Measurements from ENCODE around the gene CDH23. TPM values are rescaled to one million over a fixed set of nuclear protein-coding genes. Genes with fewer than 3 reads are reported as not detected.

The CDH23 gene
- total and polyA plus RNA-seq, 9 of the 15 experiments (the other 6 are each of a cell fraction or from before 2014, with no cell fraction given) = 0.18 to 1.2 (median 0.47) TPM

DNA sequence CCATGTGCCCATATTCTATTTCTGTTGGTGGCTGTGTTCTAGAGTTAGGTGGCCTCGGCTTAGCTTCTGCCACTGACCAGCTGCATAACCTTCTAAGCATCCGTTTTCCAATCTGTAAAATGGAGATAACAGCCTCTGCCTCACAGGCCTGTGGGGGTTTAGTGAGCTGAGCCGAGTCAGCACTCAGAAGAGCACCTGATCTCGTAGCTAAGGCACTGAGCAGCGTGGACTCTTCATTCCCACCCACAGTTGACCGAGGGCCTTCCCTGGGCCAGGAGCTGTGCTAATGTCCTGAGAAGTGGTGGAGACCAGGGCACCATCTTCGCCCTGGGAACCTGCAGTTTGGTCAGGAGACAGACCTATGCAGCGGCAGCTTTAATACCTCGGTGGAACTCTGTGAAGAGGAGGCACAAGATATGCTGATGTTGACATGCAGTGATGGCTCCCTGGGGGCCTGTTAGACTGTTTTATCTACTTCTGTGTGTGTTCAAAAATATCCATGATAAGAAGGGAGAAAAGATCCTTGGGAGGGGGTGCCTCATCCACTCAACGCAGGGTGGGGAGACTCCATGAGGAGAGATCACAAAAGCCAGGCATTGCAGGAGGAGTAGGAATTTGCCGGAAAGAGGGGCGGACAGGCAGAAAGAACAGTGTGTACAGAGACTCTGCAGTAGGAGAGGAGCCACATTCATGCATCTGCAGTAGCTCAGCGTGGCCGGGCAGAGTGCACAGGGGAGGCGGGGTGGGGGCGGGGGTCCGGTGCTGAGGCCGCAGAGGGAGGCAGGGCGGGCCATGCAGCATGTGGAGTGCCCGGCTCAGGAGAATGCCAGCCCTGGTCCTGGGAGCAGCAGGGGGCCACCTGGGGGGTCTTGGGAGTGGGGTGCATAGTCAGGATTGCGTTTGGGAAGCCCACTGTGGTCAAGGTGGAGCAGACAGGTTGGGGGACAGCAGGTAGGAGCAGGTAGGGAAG, 186.1 kb downstream of the CDH23 start (continued):
- TF ChIP-seq, protein P1, sequence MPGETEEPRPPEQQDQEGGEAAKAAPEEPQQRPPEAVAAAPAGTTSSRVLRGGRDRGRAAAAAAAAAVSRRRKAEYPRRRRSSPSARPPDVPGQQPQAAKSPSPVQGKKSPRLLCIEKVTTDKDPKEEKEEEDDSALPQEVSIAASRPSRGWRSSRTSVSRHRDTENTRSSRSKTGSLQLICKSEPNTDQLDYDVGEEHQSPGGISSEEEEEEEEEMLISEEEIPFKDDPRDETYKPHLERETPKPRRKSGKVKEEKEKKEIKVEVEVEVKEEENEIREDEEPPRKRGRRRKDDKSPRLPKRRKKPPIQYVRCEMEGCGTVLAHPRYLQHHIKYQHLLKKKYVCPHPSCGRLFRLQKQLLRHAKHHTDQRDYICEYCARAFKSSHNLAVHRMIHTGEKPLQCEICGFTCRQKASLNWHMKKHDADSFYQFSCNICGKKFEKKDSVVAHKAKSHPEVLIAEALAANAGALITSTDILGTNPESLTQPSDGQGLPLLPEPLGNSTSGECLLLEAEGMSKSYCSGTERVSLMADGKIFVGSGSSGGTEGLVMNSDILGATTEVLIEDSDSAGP (CRISPR knock-in tag; IDR thresholded peaks at IDR 0.05) = 0 out of 2 replicates have a peak, but pooled peaks have one; percentile 40
- TF ChIP-seq CBFA2T3 (IDR thresholded peaks at IDR 0.05) (peak; percentile 85), NFIC (IDR thresholded peaks at IDR 0.05) (peak; percentile 45), ESRRA (IDR thresholded peaks at IDR 0.05; ENCODE audit: borderline replicate concordance, low read depth) (0 out of 2 replicates have a peak, but pooled peaks have one; percentile 36), TEAD4 (IDR thresholded peaks at IDR 0.05; ENCODE audit: low read length) (peak; percentile 51; the same call in 1 of the 2 replicates), TEAD4 (CRISPR knock-in tag; IDR thresholded peaks at IDR 0.05; ENCODE audit: borderline replicate concordance) (no peak), TEAD2 (tag; IDR thresholded peaks at IDR 0.05) (no peak), TAL1 (IDR thresholded peaks at IDR 0.05) (peak; percentile 33; the same call in 1 of the 2 replicates), TCF3 (CRISPR knock-in tag; IDR thresholded peaks at IDR 0.05) (peak; percentile 39; the same call in 1 of the 2 replicates)
- TF ChIP-seq, protein P2, sequence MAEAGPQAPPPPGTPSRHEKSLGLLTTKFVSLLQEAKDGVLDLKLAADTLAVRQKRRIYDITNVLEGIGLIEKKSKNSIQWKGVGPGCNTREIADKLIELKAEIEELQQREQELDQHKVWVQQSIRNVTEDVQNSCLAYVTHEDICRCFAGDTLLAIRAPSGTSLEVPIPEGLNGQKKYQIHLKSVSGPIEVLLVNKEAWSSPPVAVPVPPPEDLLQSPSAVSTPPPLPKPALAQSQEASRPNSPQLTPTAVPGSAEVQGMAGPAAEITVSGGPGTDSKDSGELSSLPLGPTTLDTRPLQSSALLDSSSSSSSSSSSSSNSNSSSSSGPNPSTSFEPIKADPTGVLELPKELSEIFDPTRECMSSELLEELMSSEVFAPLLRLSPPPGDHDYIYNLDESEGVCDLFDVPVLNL (CRISPR knock-in tag; IDR thresholded peaks at IDR 0.05; ENCODE audit: low read depth) = no peak
- TF ChIP-seq, protein P3, sequence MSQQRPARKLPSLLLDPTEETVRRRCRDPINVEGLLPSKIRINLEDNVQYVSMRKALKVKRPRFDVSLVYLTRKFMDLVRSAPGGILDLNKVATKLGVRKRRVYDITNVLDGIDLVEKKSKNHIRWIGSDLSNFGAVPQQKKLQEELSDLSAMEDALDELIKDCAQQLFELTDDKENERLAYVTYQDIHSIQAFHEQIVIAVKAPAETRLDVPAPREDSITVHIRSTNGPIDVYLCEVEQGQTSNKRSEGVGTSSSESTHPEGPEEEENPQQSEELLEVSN (IDR thresholded peaks at IDR 0.05; ENCODE audit: borderline replicate concordance in 1 of 2, extremely low read depth in 1 of 2, insufficient read depth in 1 of 2, insufficient read length in 1 of 2, low read depth in 1 of 2, low read length in 1 of 2, poor library complexity in 1 of 2, severe bottlenecking in 1 of 2) = peak in 1 of 2 experiments; percentile 26
